K562 (cell line): Measurements from ENCODE around the gene MTG2. TPM values are rescaled to one million over a fixed set of nuclear protein-coding genes. Genes with fewer than 3 reads are reported as not detected.

ENCODE experiments used
- ASH1L ChIP-seq: fragments of 450-650 bp; IDR thresholded peaks from 2 replicates; pipeline ENCODE4 v1.6.1; 2018; ENCODE audit warnings: borderline replicate concordance, mild to moderate bottlenecking, low read depth; ENCODE audit not compliant: partially characterized antibody
- CBX5 ChIP-seq: IDR thresholded peaks from 2 replicates; pipeline ENCODE4 v1.6.1; 2014; ENCODE audit warnings: low read depth, borderline replicate concordance
- DMBX1 ChIP-seq: fragments of 250-450 bp; sonication (Bioruptor Pico); IDR thresholded peaks from 2 replicates; pipeline ENCODE4 v1.8.0; 2022; ENCODE audit warnings: inconsistent platforms, mild to moderate bottlenecking, moderate library complexity, borderline replicate concordance
- FOXJ3 ChIP-seq: sonication (generic); formaldehyde crosslinking; IDR thresholded peaks from 2 replicates; pipeline ENCODE4 v1.4.0; 2020; ENCODE audit warnings: mild to moderate bottlenecking, missing genetic modification reagents
- KAT2B ChIP-seq: IDR thresholded peaks from one replicate; pipeline ENCODE4 v1.6.1; 2012; ENCODE audit warnings: low read depth, mild to moderate bottlenecking, control low read depth, inconsistent platforms, low read length, moderate library complexity
- RFX1 ChIP-seq: fragments of 450-650 bp; IDR thresholded peaks from 2 replicates; pipeline ENCODE4 v1.6.1; 2016; ENCODE audit warnings: mild to moderate bottlenecking, moderate library complexity
- TCFL5 ChIP-seq: fragments of 250-450 bp; sonication (Bioruptor Pico); conservative IDR thresholded peaks from 2 replicates; pipeline ENCODE4 v1.6.1; 2021; ENCODE audit warnings: mild to moderate bottlenecking, moderate library complexity, matching md5 sums
- ZNF583 ChIP-seq: fragments of 250-450 bp; sonication (Bioruptor Pico); IDR thresholded peaks from 2 replicates; pipeline ENCODE4 v1.4.0; 2020
- polyA plus RNA-seq, 8 experiments: library from polyadenylated mRNA; depleted of rRNA in 4 of 8; stranded (reverse) in 5 of 8; unstranded in 3 of 8; fragments of >200 nt; fragmentation: Nextera tagmentation in 2 of 8; fragmentation: Illumina TruSeq in 1 of 8; extraction: Ambion mirVana in 2 of 8; extraction: Trizol in 1 of 8; gene quantifications; 2 replicates each; pipeline versions ENCODE4 v1.2.1 to v1.2.3, GENCODE V29; 2011 to 2014; ENCODE audit warnings: inconsistent platforms in 1 of 8, missing spikeins in 1 of 8
- total RNA-seq, 7 experiments: library from RNA; depleted of rRNA in 6 of 7; stranded (reverse); fragments of >200 nt in 6 of 7; fragmentation: Illumina TruSeq in 2 of 7; extraction: Trizol in 2 of 7; gene quantifications; 2 replicates each; pipeline versions ENCODE4 v1.2.1 to v1.2.3, GENCODE V29; 2011 to 2021; ENCODE audit warnings: low replicate concordance in 1 of 7
- TF ChIP-seq, protein P1 (sequence below): fragments of 450-650 bp; IDR thresholded peaks from 2 replicates; pipeline ENCODE4 v1.6.1; 2017; ENCODE audit warnings: antibody characterized with exemption
- TF ChIP-seq, protein P2 (sequence below): fragments of 200-800 bp; sonication (Bioruptor generic); IDR thresholded peaks from 2 replicates; pipeline ENCODE4 v1.6.1; 2016; ENCODE audit warnings: missing genetic modification characterization, missing compliant biosample characterization
- TF ChIP-seq, protein P3 (sequence below): fragments of 250-450 bp; sonication (Bioruptor Pico); IDR thresholded peaks from 2 replicates; pipeline ENCODE4 v1.6.1; 2021; ENCODE audit warnings: mild to moderate bottlenecking

Gene MTG2
- total and polyA plus RNA-seq, 9 of the 15 experiments (the other 6 are each of a cell fraction or from before 2014, with no cell fraction given), result 8.7 to 67.5 (median 44.5) TPM

DNA sequence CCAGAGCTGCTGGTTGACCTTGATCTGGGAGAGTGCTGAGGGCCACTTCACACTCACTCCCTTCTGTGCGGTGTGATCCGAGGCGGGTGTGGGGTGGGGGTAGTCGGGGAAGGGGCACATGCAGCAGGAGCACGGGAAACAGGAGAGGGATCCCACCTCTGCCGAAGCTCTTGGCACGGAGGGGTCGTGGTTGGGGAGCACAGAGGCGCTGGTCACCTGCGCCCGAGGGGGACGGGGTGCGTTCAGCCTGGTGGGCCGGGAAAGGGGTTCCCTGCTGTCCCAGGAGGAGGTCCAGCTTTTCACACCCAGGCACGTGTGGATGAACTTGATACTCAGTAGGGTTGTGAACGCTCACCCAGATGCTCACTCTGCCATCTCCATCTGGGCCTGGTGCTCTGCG lies 22.0 kb upstream of the MTG2 start (continued):
- TF ChIP-seq DMBX1 (CRISPR knock-in tag), result no peak
- TF ChIP-seq ZNF583 (CRISPR knock-in tag), result no peak
- TF ChIP-seq ASH1L, result no peak
- TF ChIP-seq KAT2B, result no peak
- TF ChIP-seq, protein P1, sequence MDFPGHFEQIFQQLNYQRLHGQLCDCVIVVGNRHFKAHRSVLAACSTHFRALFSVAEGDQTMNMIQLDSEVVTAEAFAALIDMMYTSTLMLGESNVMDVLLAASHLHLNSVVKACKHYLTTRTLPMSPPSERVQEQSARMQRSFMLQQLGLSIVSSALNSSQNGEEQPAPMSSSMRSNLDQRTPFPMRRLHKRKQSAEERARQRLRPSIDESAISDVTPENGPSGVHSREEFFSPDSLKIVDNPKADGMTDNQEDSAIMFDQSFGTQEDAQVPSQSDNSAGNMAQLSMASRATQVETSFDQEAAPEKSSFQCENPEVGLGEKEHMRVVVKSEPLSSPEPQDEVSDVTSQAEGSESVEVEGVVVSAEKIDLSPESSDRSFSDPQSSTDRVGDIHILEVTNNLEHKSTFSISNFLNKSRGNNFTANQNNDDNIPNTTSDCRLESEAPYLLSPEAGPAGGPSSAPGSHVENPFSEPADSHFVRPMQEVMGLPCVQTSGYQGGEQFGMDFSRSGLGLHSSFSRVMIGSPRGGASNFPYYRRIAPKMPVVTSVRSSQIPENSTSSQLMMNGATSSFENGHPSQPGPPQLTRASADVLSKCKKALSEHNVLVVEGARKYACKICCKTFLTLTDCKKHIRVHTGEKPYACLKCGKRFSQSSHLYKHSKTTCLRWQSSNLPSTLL, result no peak
- TF ChIP-seq, protein P2, sequence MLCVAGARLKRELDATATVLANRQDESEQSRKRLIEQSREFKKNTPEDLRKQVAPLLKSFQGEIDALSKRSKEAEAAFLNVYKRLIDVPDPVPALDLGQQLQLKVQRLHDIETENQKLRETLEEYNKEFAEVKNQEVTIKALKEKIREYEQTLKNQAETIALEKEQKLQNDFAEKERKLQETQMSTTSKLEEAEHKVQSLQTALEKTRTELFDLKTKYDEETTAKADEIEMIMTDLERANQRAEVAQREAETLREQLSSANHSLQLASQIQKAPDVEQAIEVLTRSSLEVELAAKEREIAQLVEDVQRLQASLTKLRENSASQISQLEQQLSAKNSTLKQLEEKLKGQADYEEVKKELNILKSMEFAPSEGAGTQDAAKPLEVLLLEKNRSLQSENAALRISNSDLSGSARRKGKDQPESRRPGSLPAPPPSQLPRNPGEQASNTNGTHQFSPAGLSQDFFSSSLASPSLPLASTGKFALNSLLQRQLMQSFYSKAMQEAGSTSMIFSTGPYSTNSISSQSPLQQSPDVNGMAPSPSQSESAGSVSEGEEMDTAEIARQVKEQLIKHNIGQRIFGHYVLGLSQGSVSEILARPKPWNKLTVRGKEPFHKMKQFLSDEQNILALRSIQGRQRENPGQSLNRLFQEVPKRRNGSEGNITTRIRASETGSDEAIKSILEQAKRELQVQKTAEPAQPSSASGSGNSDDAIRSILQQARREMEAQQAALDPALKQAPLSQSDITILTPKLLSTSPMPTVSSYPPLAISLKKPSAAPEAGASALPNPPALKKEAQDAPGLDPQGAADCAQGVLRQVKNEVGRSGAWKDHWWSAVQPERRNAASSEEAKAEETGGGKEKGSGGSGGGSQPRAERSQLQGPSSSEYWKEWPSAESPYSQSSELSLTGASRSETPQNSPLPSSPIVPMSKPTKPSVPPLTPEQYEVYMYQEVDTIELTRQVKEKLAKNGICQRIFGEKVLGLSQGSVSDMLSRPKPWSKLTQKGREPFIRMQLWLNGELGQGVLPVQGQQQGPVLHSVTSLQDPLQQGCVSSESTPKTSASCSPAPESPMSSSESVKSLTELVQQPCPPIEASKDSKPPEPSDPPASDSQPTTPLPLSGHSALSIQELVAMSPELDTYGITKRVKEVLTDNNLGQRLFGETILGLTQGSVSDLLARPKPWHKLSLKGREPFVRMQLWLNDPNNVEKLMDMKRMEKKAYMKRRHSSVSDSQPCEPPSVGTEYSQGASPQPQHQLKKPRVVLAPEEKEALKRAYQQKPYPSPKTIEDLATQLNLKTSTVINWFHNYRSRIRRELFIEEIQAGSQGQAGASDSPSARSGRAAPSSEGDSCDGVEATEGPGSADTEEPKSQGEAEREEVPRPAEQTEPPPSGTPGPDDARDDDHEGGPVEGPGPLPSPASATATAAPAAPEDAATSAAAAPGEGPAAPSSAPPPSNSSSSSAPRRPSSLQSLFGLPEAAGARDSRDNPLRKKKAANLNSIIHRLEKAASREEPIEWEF (CRISPR knock-in tag), result no peak
- no peak for TF ChIP-seq TCFL5 (CRISPR knock-in tag)
- no peak for TF ChIP-seq CBX5
- TF ChIP-seq FOXJ3, result no peak
- no peak for TF ChIP-seq RFX1
- TF ChIP-seq, protein P3, sequence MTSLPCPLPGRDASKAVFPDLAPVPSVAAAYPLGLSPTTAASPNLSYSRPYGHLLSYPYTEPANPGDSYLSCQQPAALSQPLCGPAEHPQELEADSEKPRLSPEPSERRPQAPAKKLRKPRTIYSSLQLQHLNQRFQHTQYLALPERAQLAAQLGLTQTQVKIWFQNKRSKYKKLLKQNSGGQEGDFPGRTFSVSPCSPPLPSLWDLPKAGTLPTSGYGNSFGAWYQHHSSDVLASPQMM (CRISPR knock-in tag), result no peak
